ENCODE data around the gene NR1I3. TPM values are rescaled to one million over a fixed set of nuclear protein-coding genes. Genes with fewer than 3 reads are reported as not detected.
A peak's percentile ranks its signal among the peaks of the same experiment; 100 is the strongest.

Gene NR1I3
- total RNA-seq, 2 experiments from 2014 or later = not detected

- ChIA-PET CTCF (ENCODE audit: unreplicated experiment) (interaction anchor here (1.0 to 1.9 kb wide), 5 partner anchors 10 to 190 kb away, joined by 3 to 10 read pairs (median 5); partner anchors contain the start of genes NDUFS2 and TOMM40L), POLR2A (interaction anchor here (0.5 to 2.2 kb wide), 9 partner anchors 9 to 193 kb away, joined by 3 to 5 read pairs (median 4); partner anchors contain the start of genes B4GALT3 and TOMM40L)
- no peak for DNase-seq (ENCODE audit: low spot score)
- H4K20me1 ChIP-seq (ENCODE audit: insufficient read depth, low read length) = no peaks in the 10 kb centered on the region
- H2AFZ ChIP-seq (ENCODE audit: low read length) = peak overlapping the region; percentile 70; the same call in 1 of the 2 replicates
- H3K79me2 ChIP-seq (ENCODE audit: insufficient read depth, low read depth, low read length) = no peaks in the 10 kb centered on the region
- intact Hi-C loops (cut with micrococcal nuclease; ENCODE audit: unreplicated experiment) = loop anchor here (1.0 to 5.0 kb wide), 3 partner anchors 33 to 190 kb away; no protein-coding TSS in a partner anchor
- TF ChIP-seq EZH2phosphoT487 (IDR thresholded peaks at IDR 0.05; ENCODE audit: borderline replicate concordance, low read depth, low read length) (no peak), CTCF (conservative IDR thresholded peaks at IDR 0.05; ENCODE audit: low read length) (no peak)
- H3K4me3 ChIP-seq (ENCODE audit: low read depth, low read length, poor library complexity, severe bottlenecking) = no peak overlapping the region
- no peaks in the 10 kb centered on the region for H3K9me2 ChIP-seq (ENCODE audit: insufficient read depth, low read length)
- no peaks in the 10 kb centered on the region for H3K36me3 ChIP-seq (ENCODE audit: insufficient read depth, low read length)
- peaks cover 36% of the 10 kb centered on the region for H3K4me1 ChIP-seq (ENCODE audit: insufficient read depth, low read length, poor library complexity, severe bottlenecking)
- no peak overlapping the region for H3K4me2 ChIP-seq (ENCODE audit: low read length)
- no peaks in the 10 kb centered on the region for H3K9me3 ChIP-seq (ENCODE audit: low read length)
- no peak overlapping the region for H3K27ac ChIP-seq (ENCODE audit: low read depth, low read length, poor library complexity, severe bottlenecking)
- no TSS peak for BruUV-seq (replicated peaks)
Measured at GRCh38 chr1:161191971-161192370, 46.0 kb downstream of the NR1I3 start.

- Histone ChIP-seq H3K9me2 (ENCODE audit: insufficient read depth, low read length) (no peaks in the 10 kb centered on the region), H4K20me1 (ENCODE audit: insufficient read depth, low read length) (no peaks in the 10 kb centered on the region), H2AFZ (ENCODE audit: low read length) (no peak overlapping the region), H3K4me2 (ENCODE audit: low read length) (no peak overlapping the region), H3K4me3 (ENCODE audit: low read depth, low read length, poor library complexity, severe bottlenecking) (no peak overlapping the region), H3K27ac (ENCODE audit: low read depth, low read length, poor library complexity, severe bottlenecking) (no peak overlapping the region), H3K36me3 (ENCODE audit: insufficient read depth, low read length) (no peaks in the 10 kb centered on the region), H3K9me3 (ENCODE audit: low read length) (no peaks in the 10 kb centered on the region), H3K4me1 (ENCODE audit: insufficient read depth, low read length, poor library complexity, severe bottlenecking) (peaks cover 45% of the 10 kb centered on the region), H3K79me2 (ENCODE audit: insufficient read depth, low read depth, low read length) (no peaks in the 10 kb centered on the region)
- BruUV-seq (replicated peaks) = no TSS peak
- TF ChIP-seq CTCF (conservative IDR thresholded peaks at IDR 0.05; ENCODE audit: low read length) = no peak
- no peak for TF ChIP-seq EZH2phosphoT487 (IDR thresholded peaks at IDR 0.05; ENCODE audit: borderline replicate concordance, low read depth, low read length)
- no peak for DNase-seq (ENCODE audit: low spot score)
- ChIA-PET CTCF (ENCODE audit: unreplicated experiment) (interaction anchor here (1.2 to 1.9 kb wide), 3 partner anchors 9 to 35 kb away, joined by 5 to 10 read pairs (median 7); partner anchors contain the start of genes NDUFS2 and TOMM40L), POLR2A (interaction anchor here (1.0 to 2.2 kb wide), 5 partner anchors 8 to 35 kb away, joined by 3 to 5 read pairs (median 5); partner anchors contain the start of genes B4GALT3 and TOMM40L)
- intact Hi-C loops (cut with micrococcal nuclease; ENCODE audit: unreplicated experiment) = loop anchor here (5.0 kb wide), 1 partner anchor 191 kb away; no protein-coding TSS in a partner anchor
Measured at GRCh38 chr1:161190962-161191521, 47.0 kb downstream of the NR1I3 start.

- Histone ChIP-seq H3K9me3 (ENCODE audit: low read length) (no peaks in the 10 kb centered on the region), H3K4me2 (ENCODE audit: low read length) (no peak overlapping the region), H3K4me3 (ENCODE audit: low read depth, low read length, poor library complexity, severe bottlenecking) (no peak overlapping the region), H2AFZ (ENCODE audit: low read length) (no peak overlapping the region), H3K27ac (ENCODE audit: low read depth, low read length, poor library complexity, severe bottlenecking) (no peak overlapping the region), H3K79me2 (ENCODE audit: insufficient read depth, low read depth, low read length) (no peaks in the 10 kb centered on the region), H3K36me3 (ENCODE audit: insufficient read depth, low read length) (no peaks in the 10 kb centered on the region), H3K9me2 (ENCODE audit: insufficient read depth, low read length) (no peaks in the 10 kb centered on the region), H4K20me1 (ENCODE audit: insufficient read depth, low read length) (no peaks in the 10 kb centered on the region), H3K4me1 (ENCODE audit: insufficient read depth, low read length, poor library complexity, severe bottlenecking) (peaks cover 48% of the 10 kb centered on the region)
- intact Hi-C loops (cut with micrococcal nuclease; ENCODE audit: unreplicated experiment) = no loop called here
- no peak for DNase-seq (ENCODE audit: low spot score)
- ChIA-PET POLR2A (no interaction called here), CTCF (ENCODE audit: unreplicated experiment) (no interaction called here)
- TF ChIP-seq EZH2phosphoT487 (IDR thresholded peaks at IDR 0.05; ENCODE audit: borderline replicate concordance, low read depth, low read length) = no peak
- TF ChIP-seq CTCF (conservative IDR thresholded peaks at IDR 0.05; ENCODE audit: low read length) = no peak
- BruUV-seq (replicated peaks) = no TSS peak
Measured at GRCh38 chr1:161189036-161189435, 49.0 kb downstream of the NR1I3 start.
